AG04449 (cell line): Measurements from ENCODE around the gene PTPA.
"Not testable (repeated sequence)": the region's sequence is repeated elsewhere in the genome, so short reads cannot be mapped to it uniquely, and the experiment has no call there.

Experiments used
- CTCF ChIA-PET: fragments of 350-600 bp; formaldehyde crosslinking; extraction: SDS; loops from one replicate; lab custom pipeline; 2021; ENCODE audit warnings: antibody characterized with exemption; lab: Yijun Ruan, JAX
- POLR2A ChIA-PET: fragments of 400-600, 350-600 bp; formaldehyde crosslinking; extraction: SDS; loops from one replicate; lab custom pipeline; 2020; ENCODE audit warnings: antibody characterized with exemption, inconsistent platforms; lab: Yijun Ruan, JAX
- DNase-seq: peaks from one replicate; pipeline ENCODE4 v3.0.0-alpha.2; 2010; ENCODE audit warnings: low read depth, low spot score
- H3K4me3 ChIP-seq: 2 replicates; pipeline ENCODE4 v1.5.1; 2011; ENCODE audit warnings: low read depth, mild to moderate bottlenecking, control low read depth, low read length
- TF ChIP-seq, protein P1 (sequence below): IDR thresholded peaks from one replicate; pipeline ENCODE4 v1.5.1; 2011; ENCODE audit warnings: mild to moderate bottlenecking, moderate library complexity, low read length, control low read depth, inconsistent platforms; ENCODE audit not compliant: insufficient read depth; ENCODE audit errors: missing control alignments

The PTPA gene

DNA sequence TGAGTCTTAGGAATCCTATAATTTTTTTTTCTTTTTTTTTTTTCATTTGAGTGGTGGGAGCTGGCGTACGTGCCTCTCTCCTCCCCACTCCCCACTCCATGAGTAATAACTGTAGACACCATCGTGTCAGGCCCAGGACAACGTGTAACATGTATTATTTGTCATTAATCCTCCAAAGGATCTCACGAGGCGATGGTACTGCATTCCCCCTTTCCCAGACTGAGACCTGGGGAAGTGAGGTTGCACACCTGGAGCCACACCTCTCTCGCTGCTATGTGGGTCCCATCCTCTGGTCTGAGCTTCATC lies 73.0 kb downstream of the PTPA start:
- POLR2A ChIA-PET, result interaction anchor here (1.0 to 1.2 kb wide), 2 partner anchors 10 to 18 kb away, joined by 3 to 4 read pairs; no protein-coding TSS in a partner anchor
- CTCF ChIA-PET, result interaction anchor here (1.9 to 2.2 kb wide), 2 partner anchors 10 to 425 kb away, joined by 6 to 11 read pairs; no protein-coding TSS in a partner anchor
- TF ChIP-seq, protein P1, sequence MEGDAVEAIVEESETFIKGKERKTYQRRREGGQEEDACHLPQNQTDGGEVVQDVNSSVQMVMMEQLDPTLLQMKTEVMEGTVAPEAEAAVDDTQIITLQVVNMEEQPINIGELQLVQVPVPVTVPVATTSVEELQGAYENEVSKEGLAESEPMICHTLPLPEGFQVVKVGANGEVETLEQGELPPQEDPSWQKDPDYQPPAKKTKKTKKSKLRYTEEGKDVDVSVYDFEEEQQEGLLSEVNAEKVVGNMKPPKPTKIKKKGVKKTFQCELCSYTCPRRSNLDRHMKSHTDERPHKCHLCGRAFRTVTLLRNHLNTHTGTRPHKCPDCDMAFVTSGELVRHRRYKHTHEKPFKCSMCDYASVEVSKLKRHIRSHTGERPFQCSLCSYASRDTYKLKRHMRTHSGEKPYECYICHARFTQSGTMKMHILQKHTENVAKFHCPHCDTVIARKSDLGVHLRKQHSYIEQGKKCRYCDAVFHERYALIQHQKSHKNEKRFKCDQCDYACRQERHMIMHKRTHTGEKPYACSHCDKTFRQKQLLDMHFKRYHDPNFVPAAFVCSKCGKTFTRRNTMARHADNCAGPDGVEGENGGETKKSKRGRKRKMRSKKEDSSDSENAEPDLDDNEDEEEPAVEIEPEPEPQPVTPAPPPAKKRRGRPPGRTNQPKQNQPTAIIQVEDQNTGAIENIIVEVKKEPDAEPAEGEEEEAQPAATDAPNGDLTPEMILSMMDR, result no peak
- H3K4me3 ChIP-seq, result no peak overlapping the region
- no peak for DNase-seq

DNA sequence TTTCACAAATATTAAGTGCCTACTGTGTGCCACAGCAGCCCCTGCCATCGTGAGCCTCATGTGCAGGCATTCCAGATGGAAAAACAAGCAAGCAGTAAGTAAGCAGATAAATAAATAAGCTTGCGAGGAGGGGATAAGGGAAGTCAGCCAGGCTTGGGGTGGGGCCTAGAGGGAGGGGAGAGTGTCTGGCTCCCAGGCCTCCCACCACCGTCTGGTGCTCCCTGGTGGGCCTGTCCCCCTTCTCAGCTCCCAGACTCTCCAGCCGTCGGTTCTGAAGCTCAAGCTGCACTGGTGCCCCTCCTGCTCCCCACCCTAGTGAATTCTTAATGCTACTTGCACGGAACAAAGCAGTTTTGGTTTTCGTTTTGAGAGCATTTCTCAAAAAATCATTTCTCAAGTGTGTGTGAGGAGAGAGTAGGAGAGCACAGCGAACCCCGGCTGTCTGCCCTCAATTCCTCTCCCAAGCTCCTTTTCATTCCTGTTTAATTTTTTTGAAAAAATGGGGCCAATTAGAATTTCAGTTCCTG lies 73.4 kb downstream of the PTPA start:
- no peak for DNase-seq
- H3K4me3 ChIP-seq, result no peak overlapping the region
- ChIA-PET CTCF (interaction anchor here (0.7 to 2.2 kb wide), 2 partner anchors 10 to 440 kb away, joined by 3 to 11 read pairs; no protein-coding TSS in a partner anchor), POLR2A (interaction anchor here (1.0 to 1.2 kb wide), 2 partner anchors 10 to 18 kb away, joined by 3 to 4 read pairs; no protein-coding TSS in a partner anchor)
- TF ChIP-seq, protein P1, result no peak

DNA sequence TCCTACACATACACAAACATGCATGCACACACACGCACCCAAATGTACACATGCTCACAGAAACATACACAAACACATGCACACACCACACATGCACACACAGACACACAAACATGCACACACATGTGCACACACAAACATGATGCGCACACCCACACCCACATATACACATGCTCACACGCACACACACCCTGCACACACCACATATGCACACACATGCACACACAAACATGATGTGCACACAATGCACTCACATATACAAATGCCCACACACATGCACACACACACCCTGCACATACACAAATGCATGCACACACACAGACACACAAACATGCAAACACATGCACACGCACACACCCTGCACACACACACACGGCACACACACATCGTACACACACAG lies 74.2 kb downstream of the PTPA start:
- no peak overlapping the region for H3K4me3 ChIP-seq
- ChIA-PET CTCF (no interaction called here), POLR2A (no interaction called here)
- TF ChIP-seq, protein P1, result no peak
- no peak for DNase-seq

DNA sequence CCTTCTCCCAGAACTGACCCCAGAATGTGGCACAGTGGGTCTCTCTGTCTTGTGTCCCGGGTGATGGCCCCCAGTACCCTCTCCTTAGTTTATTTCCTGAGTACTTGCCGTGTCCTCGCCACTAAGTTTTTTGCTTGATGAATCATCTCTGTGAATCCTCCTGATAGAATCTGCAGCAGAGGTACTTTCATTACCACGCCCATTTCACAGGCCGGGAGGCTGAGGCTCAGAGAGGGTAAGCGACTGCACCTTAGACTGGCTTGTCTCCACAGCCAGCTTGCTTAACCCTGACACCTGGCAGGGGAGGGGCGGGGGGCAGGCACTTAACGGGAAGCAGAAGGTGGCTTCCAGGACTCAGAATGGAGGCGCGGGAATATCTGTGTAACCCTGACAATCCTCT lies 74.8 kb downstream of the PTPA start:
- POLR2A ChIA-PET, result no interaction called here
- no peak overlapping the region for H3K4me3 ChIP-seq
- no peak for DNase-seq
- CTCF ChIA-PET, result no interaction called here
- TF ChIP-seq, protein P1, result no peak

DNA sequence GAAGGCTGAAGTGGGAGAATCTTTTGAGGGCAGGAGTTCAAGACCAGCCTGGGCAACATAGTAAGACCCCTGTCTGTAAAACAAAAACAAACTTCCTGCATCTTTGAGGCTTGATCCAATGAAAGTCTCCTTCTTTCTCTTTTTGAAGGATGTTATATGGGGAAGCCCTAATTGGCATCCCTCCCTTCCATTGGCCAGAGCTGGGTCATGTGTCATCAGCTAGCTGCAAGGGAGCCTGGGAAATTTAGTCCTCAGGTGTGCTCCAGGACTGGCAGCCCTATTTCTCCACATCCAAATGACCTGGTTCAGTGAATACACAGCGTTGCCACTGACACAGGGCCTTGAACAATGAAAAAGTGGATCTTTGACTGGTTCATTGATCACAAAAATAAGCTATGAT lies 75.8 kb downstream of the PTPA start:
- TF ChIP-seq, protein P1, result no peak
- CTCF ChIA-PET, result interaction anchor here (1.9 kb wide), 1 partner anchor 424 kb away, joined by 6 read pairs; no protein-coding TSS in a partner anchor
- no peak overlapping the region for H3K4me3 ChIP-seq
- DNase-seq, result no peak
- POLR2A ChIA-PET, result interaction anchor here (1.5 kb wide), 1 partner anchor 9 kb away, joined by 8 read pairs; the partner anchor contains the start of gene IER5L

DNA sequence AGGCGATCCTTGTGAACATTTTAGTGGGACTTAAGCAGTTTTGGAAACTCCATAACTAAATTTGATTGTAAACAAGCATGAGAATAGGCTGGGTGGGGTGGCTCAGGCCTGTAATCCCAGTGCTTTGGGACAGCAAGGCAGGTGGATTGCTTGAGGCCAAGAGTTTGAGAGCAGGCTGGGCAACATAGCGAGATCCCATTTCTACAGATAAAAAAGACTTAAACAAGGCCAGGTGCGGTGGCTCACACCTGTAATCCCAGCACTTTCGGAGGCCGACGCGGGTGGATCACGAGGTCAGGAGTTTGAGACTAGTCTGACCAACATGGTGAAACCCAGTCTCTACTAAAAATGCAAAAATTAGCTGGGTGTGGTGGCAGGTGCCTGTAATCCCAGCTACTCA lies 78.8 kb downstream of the PTPA start:
- H3K4me3 ChIP-seq, DNase-seq: not testable (repeated sequence)
- ChIA-PET POLR2A (interaction anchor here (2.3 kb wide), 1 partner anchor 12 kb away, joined by 5 read pairs; the partner anchor contains the start of gene IER5L), CTCF (interaction anchor here (0.8 kb wide), 1 partner anchor 18 kb away, joined by 3 read pairs; no protein-coding TSS in a partner anchor)
